Stimulated activated naive CD8-positive, alpha-beta T cell treated with anti-CD3 and anti-CD28 coated beads, Interleukin-15, amount 100 ng/mL, for 72 hours (primary cell): ENCODE results near the gene SP5.
A peak's percentile ranks its signal among the peaks of the same experiment; 100 is the strongest.

Experiments used
- ATAC-seq: fragments of 150-1000 bp; cut with Tn5 transposase; 2 replicates; pipeline ENCODE4 v1.10.0; 2021; ENCODE audit warnings: mild to moderate bottlenecking, moderate library complexity
- DNase-seq, 2 donors: peaks; one replicate each; pipeline ENCODE4 v3.0.0; 2021 to 2022
- H3K27ac Mint-ChIP-seq, 2 donors: one replicate each; pipeline ENCODE4 v1.8.0; 2022; ENCODE audit warnings: mild to moderate bottlenecking in 2 of 2, mixed read lengths in 2 of 2, moderate library complexity in 2 of 2
- H3K27me3 Mint-ChIP-seq: one replicate; pipeline ENCODE4 v1.8.0; 2022; ENCODE audit warnings: mixed read lengths
- H3K4me1 Mint-ChIP-seq: one replicate; pipeline ENCODE4 v1.8.0; 2022; ENCODE audit warnings: mild to moderate bottlenecking, mixed read lengths
- H3K4me3 Mint-ChIP-seq, 2 donors: one replicate each; pipeline ENCODE4 v1.8.0; 2022; ENCODE audit warnings: mild to moderate bottlenecking in 2 of 2, mixed read lengths in 2 of 2, moderate library complexity in 1 of 2
- H3K9me3 Mint-ChIP-seq, 2 donors: one replicate each; pipeline ENCODE4 v1.8.0; 2022; ENCODE audit warnings: mixed read lengths in 2 of 2

SP5 gene

DNA sequence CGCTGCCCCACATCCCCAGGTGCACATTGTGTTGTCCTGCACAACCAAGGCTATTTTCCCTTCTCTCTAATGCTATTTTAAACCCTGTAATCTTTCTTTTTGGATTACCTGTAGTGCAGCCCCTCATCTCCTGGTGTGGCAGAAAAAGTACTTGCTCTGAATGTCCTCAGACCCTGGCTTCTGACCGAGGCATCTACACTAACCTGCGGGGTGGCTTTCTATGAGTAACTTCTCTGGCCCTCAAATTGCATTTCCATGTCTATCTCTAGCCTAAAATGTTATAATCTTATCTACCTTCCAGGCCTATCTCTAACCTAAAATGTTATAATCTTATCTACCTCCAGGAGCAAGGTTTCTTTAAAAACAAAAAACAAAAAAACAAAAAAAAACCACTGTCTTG is 18.2 kb upstream of the SP5 start:
- H3K27ac Mint-ChIP-seq = no peak overlapping the region
- ATAC-seq (no peak), DNase-seq (no peak)
- H3K4me3 Mint-ChIP-seq = no peak overlapping the region
- no peaks in the 10 kb centered on the region for H3K4me1 Mint-ChIP-seq
- H3K27me3 Mint-ChIP-seq = peaks cover 19% of the 10 kb centered on the region
- H3K9me3 Mint-ChIP-seq = no peaks in the 10 kb centered on the region

DNA sequence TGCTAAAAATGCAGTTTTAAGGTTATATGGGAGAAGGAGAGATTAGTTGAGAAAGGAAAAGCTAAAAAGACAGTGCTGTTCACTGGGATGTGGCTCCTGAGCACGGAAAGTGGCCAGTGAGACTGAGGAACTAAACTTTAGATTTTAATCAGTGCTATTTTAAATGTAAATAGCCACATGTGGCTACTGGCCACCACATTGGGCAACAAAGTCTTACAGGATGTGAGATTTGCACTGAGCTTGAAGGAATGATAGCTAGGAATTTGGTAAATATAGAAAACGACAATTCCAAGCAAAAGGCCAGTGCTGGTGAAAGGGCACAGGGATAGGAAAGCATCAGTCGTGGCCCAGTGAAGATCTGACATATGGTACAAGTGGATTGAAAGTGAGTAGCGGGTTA is 14.1 kb upstream of the SP5 start:
- Mint-ChIP-seq H3K27ac (no peak overlapping the region), H3K4me1 (no peaks in the 10 kb centered on the region), H3K4me3 (no peak overlapping the region), H3K27me3 (peaks cover 30% of the 10 kb centered on the region), H3K9me3 (peaks cover 4 to 8% of the 10 kb centered on the region in 2 donors)
- no peak for ATAC-seq
- DNase-seq = no peak

DNA sequence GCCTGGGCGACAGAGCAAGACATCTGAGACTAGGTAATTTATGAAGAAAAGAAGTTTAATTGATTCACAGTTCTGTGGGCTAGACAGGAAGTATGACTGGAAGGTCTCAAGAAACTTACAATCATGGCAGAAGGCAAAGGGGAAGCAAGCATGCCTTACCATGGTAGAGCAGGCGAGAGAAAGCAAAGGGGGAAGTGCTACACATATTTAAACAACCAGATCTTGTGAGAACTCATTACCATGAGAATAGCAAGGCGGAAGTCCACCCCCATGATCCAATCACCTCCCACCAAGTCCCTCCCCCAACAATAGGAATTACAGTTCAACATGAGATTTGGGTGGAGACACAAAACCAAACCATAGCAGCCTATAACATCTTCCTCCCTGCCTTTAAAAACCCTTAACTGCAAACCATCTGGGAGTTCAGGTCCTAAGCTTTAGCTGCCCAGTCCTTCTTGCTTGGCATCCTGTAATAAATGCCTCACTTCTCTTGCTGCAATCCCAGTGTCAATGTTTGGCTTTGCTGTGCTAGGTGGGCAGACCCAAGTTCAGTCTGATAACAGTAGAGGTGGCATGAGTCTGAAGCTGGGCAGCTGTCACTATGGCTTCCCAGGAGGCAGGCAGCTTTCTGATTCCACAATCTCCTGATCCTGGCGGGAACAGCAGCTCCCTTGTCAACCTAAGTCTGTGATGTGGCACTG is 11.2 kb upstream of the SP5 start:
- no peak overlapping the region for H3K27ac Mint-ChIP-seq
- H3K4me3 Mint-ChIP-seq = no peak overlapping the region
- ATAC-seq = no peak
- H3K4me1 Mint-ChIP-seq = peaks cover 7% of the 10 kb centered on the region
- H3K27me3 Mint-ChIP-seq = peaks cover 45% of the 10 kb centered on the region
- no peak for DNase-seq
- H3K9me3 Mint-ChIP-seq = peaks cover 4 to 8% of the 10 kb centered on the region in 2 donors

DNA sequence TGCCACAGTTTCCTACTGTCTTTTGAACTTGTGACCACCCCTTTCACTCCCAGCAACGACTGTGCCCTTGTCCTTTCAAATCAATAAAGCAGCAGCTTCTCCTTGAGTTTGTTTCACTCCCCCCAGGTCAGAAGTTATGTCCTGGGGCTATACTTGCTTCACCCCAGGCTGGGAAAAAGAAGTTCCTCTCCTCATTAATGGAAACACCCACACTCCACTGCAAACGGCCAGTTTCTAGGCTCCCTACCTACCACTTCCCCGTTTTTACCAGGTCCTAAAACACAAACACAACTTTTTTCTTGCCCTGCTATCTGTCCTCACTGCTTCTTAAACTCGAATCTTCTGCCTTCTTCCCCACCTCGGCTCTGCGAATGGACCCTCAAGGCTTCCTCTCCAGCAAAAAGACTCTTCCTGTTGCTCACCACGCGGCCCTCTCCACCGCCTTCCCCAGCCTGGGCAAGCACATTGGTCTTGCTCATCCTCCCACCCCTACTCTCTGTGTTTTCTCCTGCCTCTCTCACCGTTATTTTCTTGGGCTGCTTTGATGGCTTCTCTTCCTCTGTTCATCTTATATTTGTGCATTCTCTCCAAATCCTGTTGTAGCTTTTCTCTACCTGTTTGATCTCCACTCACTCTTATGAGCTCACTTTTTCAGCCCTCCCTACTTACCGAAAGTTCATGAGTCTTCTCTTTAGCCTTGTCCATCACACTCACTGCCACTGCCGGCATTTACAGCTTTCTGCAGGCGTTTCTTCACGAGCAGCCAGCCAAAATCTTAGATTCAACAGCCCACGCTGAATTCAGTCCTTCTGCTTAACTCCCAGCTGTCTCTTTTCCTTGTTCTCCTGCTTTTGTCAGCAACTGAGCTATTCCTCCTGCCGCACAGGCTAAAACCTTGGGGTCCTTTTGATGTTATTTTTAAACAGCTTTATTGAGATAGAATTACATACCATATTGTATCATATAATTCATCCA is 7.0 kb upstream of the SP5 start:
- no peak overlapping the region for H3K4me3 Mint-ChIP-seq
- peaks cover 1 to 3% of the 10 kb centered on the region in 2 donors for H3K9me3 Mint-ChIP-seq
- no peak overlapping the region for H3K27ac Mint-ChIP-seq
- DNase-seq (no peak), ATAC-seq (no peak)
- H3K4me1 Mint-ChIP-seq = peaks cover 18% of the 10 kb centered on the region
- H3K27me3 Mint-ChIP-seq = peaks cover 71% of the 10 kb centered on the region

DNA sequence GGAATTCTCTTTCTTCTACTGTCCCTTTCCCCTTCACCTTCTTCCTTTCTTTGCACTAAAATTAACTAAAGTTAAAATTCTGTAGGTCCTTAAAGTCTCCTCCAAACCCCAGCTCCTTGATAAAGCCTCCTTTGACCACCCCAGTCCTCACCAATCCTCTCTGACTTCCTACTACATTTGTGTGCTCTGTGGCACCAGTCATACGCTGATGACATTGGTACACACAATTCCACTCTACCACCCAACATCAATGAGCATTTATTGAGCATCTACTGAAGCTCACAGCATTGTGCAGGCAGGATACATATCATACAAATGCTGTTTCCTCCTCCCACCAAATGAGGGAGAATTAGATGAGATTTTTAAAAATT is 4.5 kb upstream of the SP5 start:
- Mint-ChIP-seq H3K4me3 (no peak overlapping the region), H3K4me1 (peaks cover 39% of the 10 kb centered on the region), H3K9me3 (no peaks in the 10 kb centered on the region), H3K27ac (no peak overlapping the region), H3K27me3 (peaks cover 78% of the 10 kb centered on the region)
- no peak for ATAC-seq
- DNase-seq = no peak

DNA sequence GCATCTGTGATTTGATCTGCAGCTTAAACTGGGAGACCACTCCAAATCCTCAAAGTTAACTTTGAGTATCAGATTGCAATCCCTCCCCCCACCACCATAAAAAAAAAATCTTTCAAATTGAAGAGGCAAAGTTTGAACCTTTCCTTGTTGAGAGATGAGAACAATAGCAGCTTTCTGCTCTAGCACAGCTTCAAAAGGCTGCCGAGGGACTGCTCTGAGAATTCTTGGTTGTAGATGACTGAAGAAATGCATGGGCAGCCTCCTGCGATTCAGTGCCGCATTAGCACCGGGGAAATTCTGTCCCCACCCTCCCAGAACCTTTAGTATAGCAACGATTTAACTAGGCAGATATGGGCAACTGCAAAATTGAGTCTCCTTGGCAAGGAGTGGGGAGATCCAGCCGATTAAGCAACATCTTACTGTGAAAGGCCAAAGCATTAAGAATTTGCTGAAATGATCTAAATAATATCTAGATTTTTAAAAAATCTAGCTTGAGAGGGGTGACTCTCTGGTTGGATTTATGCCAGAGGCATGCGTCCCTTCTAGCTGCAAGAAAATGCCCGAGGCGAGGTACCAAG is 3.9 kb upstream of the SP5 start:
- Mint-ChIP-seq H3K4me1 (peaks cover 42% of the 10 kb centered on the region), H3K27ac (no peak overlapping the region), H3K27me3 (peaks cover 85% of the 10 kb centered on the region), H3K9me3 (no peaks in the 10 kb centered on the region), H3K4me3 (no peak overlapping the region)
- DNase-seq (no peak), ATAC-seq (no peak)

DNA sequence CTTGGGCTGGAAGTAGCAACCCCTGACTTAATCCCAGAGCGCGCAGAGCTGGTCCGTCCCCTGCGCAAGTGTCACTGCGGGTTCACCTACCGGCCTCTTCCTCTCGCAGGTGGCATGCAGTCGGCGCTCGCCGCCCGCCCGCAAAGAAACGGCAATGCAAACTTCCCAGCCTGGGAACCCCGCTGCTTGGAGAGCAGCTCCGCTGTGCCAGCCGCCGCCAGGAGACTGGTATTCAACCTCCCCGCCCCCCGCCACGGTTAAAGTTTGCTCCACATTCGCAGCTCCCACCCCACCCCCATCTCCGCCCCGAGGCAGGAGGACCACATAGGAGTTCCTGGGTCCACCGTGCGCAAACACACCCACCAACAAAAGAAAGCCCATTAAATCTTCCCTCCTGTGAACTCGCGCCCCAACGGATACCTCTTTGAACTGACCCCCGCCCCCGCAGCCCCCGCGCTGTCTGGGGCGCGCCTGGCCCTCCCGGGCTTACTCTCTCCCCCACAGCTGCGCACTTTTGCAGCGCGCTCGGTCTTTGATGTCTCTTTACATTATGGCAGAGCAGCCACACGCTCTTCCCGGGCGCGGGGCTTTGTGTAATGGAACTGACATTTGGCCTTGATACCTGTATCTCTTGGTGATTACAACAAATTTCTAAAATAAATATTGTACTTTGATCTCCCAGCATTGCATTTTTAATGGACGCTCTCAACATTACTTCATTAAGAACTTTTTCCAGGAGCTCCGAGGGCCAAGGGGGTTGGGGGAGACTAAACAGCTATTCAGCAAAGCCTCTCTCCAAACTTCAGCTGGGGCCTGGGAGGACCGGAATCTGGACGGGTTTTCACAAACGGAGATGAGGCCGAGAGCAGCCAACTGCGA is 3.1 kb upstream of the SP5 start:
- no peaks in the 10 kb centered on the region for H3K9me3 Mint-ChIP-seq
- peaks cover 92% of the 10 kb centered on the region for H3K27me3 Mint-ChIP-seq
- ATAC-seq = no peak
- peaks cover 45% of the 10 kb centered on the region for H3K4me1 Mint-ChIP-seq
- DNase-seq = no peak
- peak overlapping the region; percentile 43 to 67 for H3K4me3 Mint-ChIP-seq
- no peak overlapping the region for H3K27ac Mint-ChIP-seq

DNA sequence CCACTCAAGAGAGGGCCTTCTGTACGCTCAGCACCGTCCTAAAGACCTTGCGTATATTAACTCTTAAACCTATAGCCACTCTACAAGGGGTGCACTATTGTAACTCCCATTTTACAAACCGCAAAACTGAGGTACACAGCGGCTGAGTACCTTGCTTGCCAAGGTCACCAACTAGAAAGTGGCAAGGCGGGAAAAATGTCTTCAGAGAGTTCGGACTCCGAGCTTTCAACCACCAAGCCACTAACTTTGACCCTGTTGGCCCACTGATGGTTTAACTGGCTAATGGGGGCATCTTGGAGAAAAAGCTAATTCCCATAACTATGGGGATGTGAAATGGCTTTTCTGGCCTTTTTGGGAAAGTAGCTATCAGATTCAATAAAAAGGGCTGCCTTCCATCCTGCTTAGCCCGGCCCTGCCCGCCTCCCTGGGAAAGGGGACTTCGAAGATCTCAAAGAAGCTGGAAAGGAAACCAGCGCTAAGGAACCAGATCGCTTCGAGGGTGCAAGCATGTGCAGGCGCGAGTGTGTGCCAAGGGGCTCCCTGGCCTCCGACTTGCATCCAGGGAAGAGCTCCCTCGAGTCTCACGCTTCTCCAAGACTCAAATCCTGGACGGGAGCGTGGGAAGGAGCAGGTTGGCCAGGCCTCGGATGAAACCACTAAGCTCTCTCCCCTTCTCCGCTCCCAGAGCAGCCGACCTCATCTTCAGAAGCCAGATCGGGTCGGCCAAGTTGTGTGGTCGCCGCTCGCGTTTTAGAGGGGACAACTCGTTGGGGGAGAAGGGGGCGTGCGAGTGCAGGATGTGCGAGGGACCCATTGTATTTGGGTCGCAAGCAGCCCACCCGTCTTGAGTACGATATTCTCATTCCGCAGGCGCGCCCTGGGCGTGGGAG is 2.2 kb upstream of the SP5 start:
- no peak for ATAC-seq
- H3K27ac Mint-ChIP-seq = no peak overlapping the region

DNA sequence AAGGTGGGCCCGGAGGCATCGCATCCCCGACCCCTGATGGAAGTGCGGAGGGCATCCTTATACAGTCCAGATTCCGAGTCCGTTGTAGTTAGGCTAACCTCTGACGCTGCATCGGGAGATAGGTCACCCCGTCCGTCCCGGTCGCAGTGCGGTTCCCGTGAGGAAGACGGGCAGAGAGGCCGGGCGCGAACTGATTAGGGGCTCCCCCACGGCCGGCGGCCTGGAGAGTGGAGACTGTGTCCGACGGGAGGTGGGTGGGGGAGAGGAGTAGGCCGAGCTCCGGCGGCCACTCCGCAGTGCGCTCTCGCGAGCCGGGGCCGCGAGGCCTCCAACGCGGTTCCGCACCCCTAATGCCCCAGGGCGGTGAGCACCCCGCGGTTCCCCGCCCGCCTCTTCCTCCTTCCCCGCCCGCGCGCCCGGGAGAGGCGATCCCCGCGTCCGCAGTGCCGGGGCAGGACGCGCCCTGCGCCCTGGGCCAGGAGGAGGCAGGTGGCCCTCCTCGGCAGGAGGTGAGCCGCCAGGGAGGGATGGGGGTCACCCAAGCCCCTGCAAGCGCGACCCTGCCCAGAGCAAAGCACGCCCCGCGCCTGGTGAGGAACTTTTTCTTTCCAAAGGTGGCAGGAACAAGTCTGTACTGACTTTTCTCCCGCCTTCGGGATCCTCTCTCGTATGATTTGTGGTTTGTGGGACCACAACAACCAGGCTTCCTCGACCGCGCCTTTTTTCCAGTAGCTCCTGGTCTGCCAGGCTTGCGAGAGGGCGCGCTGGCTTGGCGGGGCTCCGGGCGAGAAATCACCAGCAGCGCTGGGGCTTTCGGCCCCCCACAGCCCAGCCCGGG is 1.4 kb upstream of the SP5 start:
- Mint-ChIP-seq H3K9me3 (no peaks in the 10 kb centered on the region), H3K27me3 (peaks cover 96% of the 10 kb centered on the region), H3K4me1 (peaks cover 49% of the 10 kb centered on the region), H3K4me3 (peak overlapping the region; percentile 54 to 92), H3K27ac (no peak overlapping the region)
- peak in 1 of 2 donors; percentile 12 for DNase-seq
- ATAC-seq = peak; percentile 29

More for the DNA sequence above, 2.2 kb upstream of the SP5 start:
- Mint-ChIP-seq H3K4me1 (peaks cover 53% of the 10 kb centered on the region), H3K27me3 (peaks cover 96% of the 10 kb centered on the region), H3K4me3 (peak overlapping the region; percentile 66 to 67), H3K9me3 (no peaks in the 10 kb centered on the region)
- DNase-seq = no peak

DNA sequence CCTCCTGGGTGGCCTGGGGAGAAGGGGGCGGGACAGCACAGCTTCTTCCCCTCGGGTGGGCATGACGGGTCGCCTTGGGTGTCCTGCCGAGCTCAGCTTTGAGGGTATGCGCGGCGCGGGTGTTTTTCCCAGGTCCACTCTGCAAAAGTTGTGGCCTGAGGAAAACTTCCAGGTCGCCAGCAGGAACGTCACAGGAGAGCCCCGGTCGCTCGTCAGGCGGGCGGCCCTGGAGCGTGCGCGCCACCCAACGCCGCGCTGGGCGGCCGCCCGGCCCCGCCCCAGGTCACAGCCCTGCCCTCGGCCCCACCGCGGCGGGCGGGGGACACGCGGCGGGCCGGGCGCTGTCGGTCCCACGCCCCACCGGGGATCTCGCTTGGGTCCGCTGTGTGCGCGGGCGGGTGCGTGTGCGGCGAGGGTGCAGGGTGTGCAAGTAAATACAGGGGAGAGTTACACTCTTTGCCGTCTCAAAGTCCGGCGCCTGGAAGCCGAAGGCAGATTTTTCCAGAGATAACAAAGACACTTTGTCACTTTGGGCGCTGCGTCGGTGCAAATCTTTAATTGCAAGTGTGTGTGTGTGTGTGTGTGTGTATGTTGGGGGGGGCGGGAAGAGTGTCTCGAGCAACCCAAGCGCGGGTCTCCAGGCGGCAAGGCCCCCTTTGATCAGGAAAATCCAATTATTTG is 616 bp upstream of the SP5 start:
- DNase-seq (peak in 1 of 2 donors; percentile 13), ATAC-seq (peak; percentile 56)
- Mint-ChIP-seq H3K4me1 (peaks cover 49% of the 10 kb centered on the region), H3K9me3 (no peaks in the 10 kb centered on the region), H3K4me3 (peak overlapping the region; percentile 84 to 92), H3K27me3 (peaks cover 100% of the 10 kb centered on the region), H3K27ac (no peak overlapping the region)

DNA sequence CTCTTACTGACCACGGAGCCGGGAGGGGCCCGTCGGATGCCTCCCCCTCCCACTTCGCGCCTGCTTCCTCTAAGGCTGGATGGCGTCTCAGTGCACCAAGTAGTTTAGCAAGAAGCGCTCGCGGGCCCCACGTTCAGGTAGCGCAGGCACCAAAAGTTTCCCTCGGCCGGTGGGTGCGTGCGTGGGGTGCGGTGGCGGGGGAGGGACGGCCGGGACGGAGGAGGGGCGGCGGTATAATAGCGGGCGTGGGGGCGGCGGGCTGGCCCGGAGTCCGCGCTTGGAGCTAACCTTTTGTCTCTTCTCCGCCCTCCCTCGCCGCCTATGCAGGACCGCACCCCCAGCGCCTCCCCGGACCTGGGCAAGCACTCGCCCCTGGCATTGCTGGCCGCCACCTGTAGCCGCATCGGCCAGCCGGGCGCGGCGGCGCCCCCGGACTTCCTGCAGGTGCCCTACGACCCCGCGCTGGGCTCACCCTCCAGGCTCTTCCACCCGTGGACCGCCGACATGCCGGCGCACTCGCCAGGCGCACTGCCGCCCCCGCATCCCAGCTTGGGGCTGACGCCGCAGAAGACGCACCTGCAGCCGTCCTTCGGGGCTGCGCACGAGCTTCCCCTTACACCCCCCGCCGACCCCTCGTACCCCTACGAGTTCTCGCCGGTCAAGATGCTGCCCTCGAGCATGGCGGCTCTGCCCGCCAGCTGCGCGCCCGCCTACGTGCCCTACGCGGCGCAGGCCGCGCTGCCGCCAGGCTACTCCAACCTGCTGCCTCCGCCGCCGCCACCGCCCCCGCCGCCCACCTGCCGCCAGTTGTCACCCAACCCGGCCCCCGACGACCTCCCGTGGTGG is 1.0 kb downstream of the SP5 start:
- H3K9me3 Mint-ChIP-seq = no peaks in the 10 kb centered on the region
- H3K4me1 Mint-ChIP-seq = peaks cover 49% of the 10 kb centered on the region
- H3K27ac Mint-ChIP-seq = no peak overlapping the region
- peak in 1 of 2 donors; percentile 19 for DNase-seq
- peak; percentile 28 for ATAC-seq
- peaks cover 86% of the 10 kb centered on the region for H3K27me3 Mint-ChIP-seq
- H3K4me3 Mint-ChIP-seq = peak overlapping the region; percentile 84 to 92

DNA sequence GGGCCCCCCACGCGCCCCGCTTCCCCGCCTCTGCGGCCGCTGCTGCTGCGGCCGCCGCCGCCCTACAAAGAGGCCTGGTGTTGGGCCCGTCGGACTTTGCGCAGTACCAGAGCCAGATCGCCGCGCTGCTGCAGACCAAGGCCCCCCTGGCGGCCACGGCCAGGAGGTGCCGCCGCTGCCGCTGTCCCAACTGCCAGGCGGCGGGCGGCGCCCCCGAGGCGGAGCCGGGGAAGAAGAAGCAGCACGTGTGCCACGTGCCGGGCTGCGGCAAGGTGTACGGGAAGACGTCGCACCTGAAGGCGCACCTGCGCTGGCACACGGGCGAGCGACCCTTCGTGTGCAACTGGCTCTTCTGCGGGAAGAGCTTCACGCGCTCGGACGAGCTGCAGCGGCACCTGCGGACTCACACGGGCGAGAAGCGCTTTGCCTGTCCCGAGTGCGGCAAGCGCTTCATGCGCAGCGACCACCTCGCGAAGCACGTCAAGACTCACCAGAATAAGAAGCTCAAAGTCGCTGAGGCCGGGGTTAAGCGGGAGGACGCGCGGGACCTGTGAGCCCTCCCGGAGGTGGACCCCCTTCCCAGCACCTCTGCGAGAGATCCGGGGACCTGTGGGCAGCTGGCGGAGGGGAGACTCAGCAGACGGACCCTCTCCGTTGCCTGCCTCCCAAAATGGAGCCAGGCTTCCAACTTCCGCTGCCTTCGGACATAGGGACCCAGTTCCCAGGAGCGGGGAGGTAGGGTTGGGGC is 1.9 kb downstream of the SP5 start:
- peak; percentile 48 to 53 for DNase-seq
- ATAC-seq = peak; percentile 56
- Mint-ChIP-seq H3K9me3 (no peaks in the 10 kb centered on the region), H3K27ac (no peak overlapping the region), H3K4me1 (peaks cover 46% of the 10 kb centered on the region), H3K4me3 (peak overlapping the region; percentile 57 to 67), H3K27me3 (peaks cover 85% of the 10 kb centered on the region)
